Endodermal cell (in vitro differentiated cells): ENCODE data around the gene SMAD7. TPM values are rescaled to one million over a fixed set of nuclear protein-coding genes. Genes with fewer than 3 reads are reported as not detected.

Source experiments
- DNase-seq: peaks from one replicate; pipeline ENCODE4 v3.0.0-alpha.2; 2017
- H3K27ac ChIP-seq: 2 replicates; pipeline ENCODE4 v1.5.1; 2013; ENCODE audit warnings: mild to moderate bottlenecking, low read depth, low read length, moderate library complexity
- H3K27me3 ChIP-seq: 2 replicates; pipeline ENCODE4 v1.6.1; 2013; ENCODE audit warnings: mild to moderate bottlenecking, low read length, moderate library complexity; ENCODE audit not compliant: insufficient read depth, control insufficient read depth, poor library complexity, severe bottlenecking
- H3K36me3 ChIP-seq: 2 replicates; pipeline ENCODE4 v1.7.0; 2013; ENCODE audit warnings: mild to moderate bottlenecking, low read length, moderate library complexity; ENCODE audit not compliant: control insufficient read depth, insufficient read depth
- H3K4me1 ChIP-seq: one replicate; pipeline ENCODE4 v1.7.0; 2013; ENCODE audit warnings: low read length; ENCODE audit not compliant: control insufficient read depth, insufficient read depth
- H3K4me3 ChIP-seq: 2 replicates; pipeline ENCODE4 v1.5.1; 2013; ENCODE audit warnings: mild to moderate bottlenecking, low read length, moderate library complexity
- H3K9ac ChIP-seq: 2 replicates; pipeline ENCODE4 v1.6.1; 2013; ENCODE audit warnings: mild to moderate bottlenecking, low read length, moderate library complexity; ENCODE audit not compliant: poor library complexity, severe bottlenecking; ENCODE audit errors: extremely low read depth
- H3K9me3 ChIP-seq: 2 replicates; pipeline ENCODE4 v1.6.1; 2013; ENCODE audit warnings: mild to moderate bottlenecking, low read length, moderate library complexity; ENCODE audit not compliant: control insufficient read depth
- H3K27ac Mint-ChIP-seq: 2 replicates; pipeline ENCODE4 v1.8.0; 2020; ENCODE audit warnings: mixed read lengths
- H3K27me3 Mint-ChIP-seq: 2 replicates; pipeline ENCODE4 v1.8.0; 2021; ENCODE audit warnings: mild to moderate bottlenecking, mixed read lengths; ENCODE audit not compliant: insufficient read depth
- H3K36me3 Mint-ChIP-seq: 2 replicates; pipeline ENCODE4 v1.8.0; 2020; ENCODE audit warnings: low read depth, mixed read lengths
- H3K4me1 Mint-ChIP-seq: 2 replicates; pipeline ENCODE4 v1.8.0; 2020; ENCODE audit warnings: mixed read lengths
- H3K4me3 Mint-ChIP-seq: 2 replicates; pipeline ENCODE4 v1.8.0; 2020; ENCODE audit warnings: mild to moderate bottlenecking, moderate library complexity, mixed read lengths
- H3K9me3 Mint-ChIP-seq: 2 replicates; pipeline ENCODE4 v1.8.0; 2020; ENCODE audit warnings: mild to moderate bottlenecking, mixed read lengths
- WGBS, 2 experiments: methylation state at CpG; one replicate each; pipeline versions ENCODE4 v1.1.5 to v1.1.7; 2013; ENCODE audit warnings: missing lambda C conversion rate in 2 of 2, mixed read lengths in 1 of 2; ENCODE audit not compliant: insufficient coverage in 1 of 2, insufficient read length in 1 of 2; 5-methylcytosine and 5-hydroxymethylcytosine counted together
- total RNA-seq, 2 donors: library from RNA; stranded (reverse); fragmentation: NEBNext Ultra II Directional in 1 of 2; extraction: Animal tissue kit (Norgen Biotek cat#: 25700) in 1 of 2; gene quantifications; 2 replicates in 1 of 2; 3 replicates in 1 of 2; pipeline ENCODE4 v1.2.1, GENCODE V29; 2021
- TF ChIP-seq, protein P1 (sequence below): fragments of 200-600 bp; sonication (generic); conservative IDR thresholded peaks from 2 replicates; pipeline ENCODE4 v1.5.0; 2021; ENCODE audit warnings: antibody characterized with exemption, mild to moderate bottlenecking

The SMAD7 gene
- total RNA-seq, 2 donors from 2014 or later, result 52.4 to 67.4 TPM

DNA sequence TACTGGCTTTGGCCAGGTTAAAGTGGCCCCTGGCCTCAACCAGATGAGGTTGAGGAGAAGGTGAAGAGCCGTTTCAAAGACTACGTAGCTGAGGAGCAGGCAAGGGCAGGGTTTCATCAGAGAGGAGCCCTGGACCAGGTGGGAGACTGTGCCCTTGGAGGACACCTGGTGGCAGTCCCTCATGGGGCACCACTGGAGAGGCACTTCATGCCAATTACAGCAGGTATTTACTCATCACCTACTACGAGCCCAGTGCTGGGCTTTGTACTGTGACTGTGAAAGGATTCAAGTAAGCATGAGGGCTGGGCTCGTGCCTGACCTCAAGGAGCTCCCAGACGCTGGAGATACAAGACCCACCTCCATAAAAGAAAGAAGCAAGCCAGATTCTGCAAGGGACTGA lies 37.6 kb downstream of the SMAD7 start:
- H3K4me1 Mint-ChIP-seq, result peaks cover 7% of the 10 kb centered on the region
- H3K27ac Mint-ChIP-seq, result no peak overlapping the region
- H3K4me3 Mint-ChIP-seq, result no peak overlapping the region
- H3K27ac ChIP-seq, result no peak overlapping the region
- 88 to 96% methylated on average over 4 to 5 of the region's 5 CpGs for WGBS, 2 experiments
- no peaks in the 10 kb centered on the region for H3K36me3 ChIP-seq
- H3K27me3 ChIP-seq, result no peaks in the 10 kb centered on the region
- H3K4me1 ChIP-seq, result peaks cover 8% of the 10 kb centered on the region
- peak; percentile 64 for DNase-seq
- H3K27me3 Mint-ChIP-seq, result no peaks in the 10 kb centered on the region
- H3K36me3 Mint-ChIP-seq, result no peaks in the 10 kb centered on the region
- H3K9ac ChIP-seq, result no peak overlapping the region
- TF ChIP-seq, protein P1, sequence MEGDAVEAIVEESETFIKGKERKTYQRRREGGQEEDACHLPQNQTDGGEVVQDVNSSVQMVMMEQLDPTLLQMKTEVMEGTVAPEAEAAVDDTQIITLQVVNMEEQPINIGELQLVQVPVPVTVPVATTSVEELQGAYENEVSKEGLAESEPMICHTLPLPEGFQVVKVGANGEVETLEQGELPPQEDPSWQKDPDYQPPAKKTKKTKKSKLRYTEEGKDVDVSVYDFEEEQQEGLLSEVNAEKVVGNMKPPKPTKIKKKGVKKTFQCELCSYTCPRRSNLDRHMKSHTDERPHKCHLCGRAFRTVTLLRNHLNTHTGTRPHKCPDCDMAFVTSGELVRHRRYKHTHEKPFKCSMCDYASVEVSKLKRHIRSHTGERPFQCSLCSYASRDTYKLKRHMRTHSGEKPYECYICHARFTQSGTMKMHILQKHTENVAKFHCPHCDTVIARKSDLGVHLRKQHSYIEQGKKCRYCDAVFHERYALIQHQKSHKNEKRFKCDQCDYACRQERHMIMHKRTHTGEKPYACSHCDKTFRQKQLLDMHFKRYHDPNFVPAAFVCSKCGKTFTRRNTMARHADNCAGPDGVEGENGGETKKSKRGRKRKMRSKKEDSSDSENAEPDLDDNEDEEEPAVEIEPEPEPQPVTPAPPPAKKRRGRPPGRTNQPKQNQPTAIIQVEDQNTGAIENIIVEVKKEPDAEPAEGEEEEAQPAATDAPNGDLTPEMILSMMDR, result peak; percentile 64
- no peaks in the 10 kb centered on the region for H3K9me3 ChIP-seq
- no peaks in the 10 kb centered on the region for H3K9me3 Mint-ChIP-seq
- no peak overlapping the region for H3K4me3 ChIP-seq

DNA sequence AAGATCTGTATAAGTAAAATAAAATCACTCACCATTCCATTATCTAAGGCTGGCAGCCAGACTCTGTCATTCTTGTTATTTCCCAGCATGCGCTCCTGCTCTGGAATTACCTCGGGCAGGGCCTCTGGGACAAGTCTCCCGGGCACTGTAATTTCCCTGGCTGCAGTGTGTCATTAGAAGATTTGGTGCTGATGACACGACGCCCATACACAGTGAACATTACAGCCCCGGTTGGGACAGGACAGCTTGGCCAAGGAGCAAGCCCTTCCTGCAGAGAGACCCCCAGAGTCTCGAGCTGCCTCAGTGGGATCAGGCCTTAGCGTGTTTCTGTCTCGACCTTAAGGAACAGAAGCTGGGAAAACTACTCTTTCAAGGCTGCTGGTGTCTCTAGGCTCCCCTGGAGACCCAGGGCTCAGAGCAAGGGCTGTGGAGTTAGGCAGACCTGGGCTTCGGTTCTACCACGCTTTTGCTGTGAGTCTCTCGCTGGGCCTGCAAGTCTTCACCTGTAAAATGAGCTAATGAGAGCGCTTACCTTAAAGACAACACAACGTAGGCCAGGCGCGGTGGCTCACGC lies 39.7 kb downstream of the SMAD7 start:
- H3K9me3 ChIP-seq, result no peaks in the 10 kb centered on the region
- H3K9ac ChIP-seq, result no peak overlapping the region
- Mint-ChIP-seq H3K4me3 (no peak overlapping the region), H3K27me3 (no peaks in the 10 kb centered on the region), H3K4me1 (peaks cover 7% of the 10 kb centered on the region), H3K36me3 (no peaks in the 10 kb centered on the region), H3K9me3 (no peaks in the 10 kb centered on the region), H3K27ac (no peak overlapping the region)
- TF ChIP-seq, protein P1, result no peak
- H3K27me3 ChIP-seq, result no peaks in the 10 kb centered on the region
- 95 to 96% methylated on average over 14 to 17 of the region's 17 CpGs for WGBS, 2 experiments
- peaks cover 6% of the 10 kb centered on the region for H3K4me1 ChIP-seq
- no peak overlapping the region for H3K4me3 ChIP-seq
- H3K27ac ChIP-seq, result no peak overlapping the region
- no peaks in the 10 kb centered on the region for H3K36me3 ChIP-seq
- DNase-seq, result peak; percentile 46

GRCh38 chr18:48909721-48910120 lies 41.0 kb downstream of the SMAD7 start:
- no peak overlapping the region for H3K27ac Mint-ChIP-seq
- peaks cover 4% of the 10 kb centered on the region for H3K9me3 Mint-ChIP-seq
- peaks cover 5% of the 10 kb centered on the region for H3K27me3 Mint-ChIP-seq
- Histone ChIP-seq H3K4me3 (no peak overlapping the region), H3K9me3 (peaks cover 5% of the 10 kb centered on the region), H3K9ac (no peak overlapping the region), H3K27me3 (no peaks in the 10 kb centered on the region), H3K27ac (no peak overlapping the region), H3K36me3 (no peaks in the 10 kb centered on the region), H3K4me1 (no peaks in the 10 kb centered on the region)
- peaks cover 6% of the 10 kb centered on the region for H3K4me1 Mint-ChIP-seq
- TF ChIP-seq, protein P1, result no peak
- no peaks in the 10 kb centered on the region for H3K36me3 Mint-ChIP-seq
- no peak for DNase-seq
- WGBS, 2 experiments, result 90 to 97% methylated on average over 5 to 6 of the region's 6 CpGs
- H3K4me3 Mint-ChIP-seq, result no peak overlapping the region
